ENCODE measurements around the gene NUDT15. TPM values are rescaled to one million over a fixed set of nuclear protein-coding genes. Genes with fewer than 3 reads are reported as not detected.

NUDT15 gene
- total and polyA plus RNA-seq, 2 of the 8 experiments (the other 6 are each of a cell fraction or from before 2014, with no cell fraction given) = 37.8 to 65.9 TPM

GRCh38 chr13:48068036-48068435 is 30.5 kb downstream of the NUDT15 start:
- no peak overlapping the region for H2BK20ac ChIP-seq (ENCODE audit: low read length)
- H3K27ac ChIP-seq (ENCODE audit: low read depth, low read length) = no peak overlapping the region
- H3K4me1 ChIP-seq (replicated peaks in 1 of 4; ENCODE audit: control insufficient read depth in 3 of 4, insufficient read depth in 4 of 4, low read length in 3 of 4) = no peaks in the 10 kb centered on the region
- no peaks in the 10 kb centered on the region for H4K20me1 ChIP-seq (replicated peaks in 1 of 2; ENCODE audit: control insufficient read depth in 1 of 2, insufficient read depth in 2 of 2, low read length in 2 of 2)
- H2AFZ ChIP-seq (ENCODE audit: low read length) = no peak overlapping the region
- H3K9me3 ChIP-seq (ENCODE audit: insufficient read depth in 2 of 2, low read depth in 1 of 2, low read length in 1 of 2) = peaks cover 68% of the 10 kb centered on the region in 2 experiments
- H2BK15ac ChIP-seq (ENCODE audit: low read length) = no peak overlapping the region
- H3K79me2 ChIP-seq (ENCODE audit: control insufficient read depth in 1 of 2, insufficient read depth in 2 of 2, low read length in 2 of 2) = no peaks in the 10 kb centered on the region
- CTCF ChIA-PET (ENCODE audit: partially characterized antibody) = no interaction called here
- H3K36me3 ChIP-seq (ENCODE audit: control insufficient read depth in 2 of 4, insufficient read depth in 4 of 4, low read length in 3 of 4) = peaks cover 8 to 76% (median 47%) of the 10 kb centered on the region in 4 experiments; a peak in 7 of 8 replicates
- H3K79me1 ChIP-seq (ENCODE audit: low read depth, low read length) = no peaks in the 10 kb centered on the region
- no peak for TF ChIP-seq GTF2F1 (IDR thresholded peaks at IDR 0.05; ENCODE audit: borderline replicate concordance, low read depth, low read length)
- H3K4me3 ChIP-seq (ENCODE audit: extremely low read depth in 1 of 4, insufficient read depth in 2 of 4, low read depth in 3 of 4, low read length in 4 of 4) = peak overlapping the region in 1 of 4 experiments; percentile 35; a peak in 1 of 8 replicates
- DNase-seq (ENCODE audit: low read depth in 1 of 2, low spot score in 2 of 2) (no peak), FAIRE-seq (no peak)
- H3K23me2 ChIP-seq (ENCODE audit: low read depth, low read length) = no peaks in the 10 kb centered on the region
- H3K4me2 ChIP-seq (ENCODE audit: insufficient read depth in 1 of 2, low read depth in 2 of 2, low read length in 2 of 2) = no peak overlapping the region
- H3K9ac ChIP-seq (replicated peaks in 1 of 4; ENCODE audit: extremely low read depth in 1 of 4, low read depth in 3 of 4, low read length in 3 of 4) = no peak overlapping the region
- H2BK120ac ChIP-seq (replicated peaks; ENCODE audit: low read depth, low read length) = no peak overlapping the region
- no peak overlapping the region for H2BK5ac ChIP-seq (ENCODE audit: low read depth, low read length)
- H3K18ac ChIP-seq (ENCODE audit: extremely low read depth, low read length) = no peak overlapping the region
- no peak overlapping the region for H4K5ac ChIP-seq (ENCODE audit: insufficient read length, low read depth, low read length)
- H3K4ac ChIP-seq (replicated peaks; ENCODE audit: insufficient read length, low read depth, low read length) = no peak overlapping the region
- POLR2A ChIA-PET (ENCODE audit: partially characterized antibody) = interaction anchor here (1.3 kb wide), 1 partner anchor 30 kb away, joined by 3 read pairs; no protein-coding TSS in a partner anchor
- no peak overlapping the region for H2BK12ac ChIP-seq (ENCODE audit: low read depth, low read length)
- no peak overlapping the region for H4K91ac ChIP-seq (replicated peaks; ENCODE audit: insufficient read length, low read length)
- H3K14ac ChIP-seq (ENCODE audit: insufficient read length) = no peak overlapping the region
- H4K8ac ChIP-seq (ENCODE audit: extremely low read depth, insufficient read depth, low read length) = no peak overlapping the region
- no peak overlapping the region for H3K23ac ChIP-seq (ENCODE audit: insufficient read length)
- no peak overlapping the region for H2AK5ac ChIP-seq (ENCODE audit: low read depth, low read length)
- H3K27me3 ChIP-seq (replicated peaks in 1 of 4; ENCODE audit: control insufficient read depth in 3 of 4, extremely low read depth in 1 of 4, insufficient read depth in 3 of 4, low read length in 3 of 4) = no peaks in the 10 kb centered on the region
- H3K56ac ChIP-seq (replicated peaks; ENCODE audit: insufficient read length, low read depth, low read length) = no peak overlapping the region
